DMS79 (cell line): ENCODE data around the gene TCL1A.
A peak's percentile ranks its signal among the peaks of the same experiment; 100 is the strongest.

Source experiments
- DNase-seq: peaks from one replicate; lab custom pipeline; 2025; lab: John Stamatoyannopoulos, UW

Gene TCL1A

DNA sequence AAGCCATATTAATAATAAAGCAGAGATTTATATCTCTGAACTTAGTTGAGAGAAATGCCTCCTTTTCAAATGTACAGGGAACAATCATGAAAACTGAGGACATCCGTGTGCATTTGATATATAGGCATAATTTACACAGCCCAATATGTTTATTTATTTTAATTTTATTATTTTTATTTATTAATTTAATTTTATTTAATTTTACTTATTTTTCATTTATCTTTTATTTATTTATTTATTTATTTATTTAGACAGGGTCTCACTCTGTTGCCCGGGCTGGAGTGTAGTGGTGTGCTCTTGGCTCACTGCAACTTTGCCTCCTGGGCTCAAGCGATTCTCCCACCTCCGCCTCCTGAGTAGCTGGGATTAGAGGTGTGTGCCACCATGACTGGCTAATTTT lies 8.4 kb downstream of the TCL1A start:
- no peak for DNase-seq

DNA sequence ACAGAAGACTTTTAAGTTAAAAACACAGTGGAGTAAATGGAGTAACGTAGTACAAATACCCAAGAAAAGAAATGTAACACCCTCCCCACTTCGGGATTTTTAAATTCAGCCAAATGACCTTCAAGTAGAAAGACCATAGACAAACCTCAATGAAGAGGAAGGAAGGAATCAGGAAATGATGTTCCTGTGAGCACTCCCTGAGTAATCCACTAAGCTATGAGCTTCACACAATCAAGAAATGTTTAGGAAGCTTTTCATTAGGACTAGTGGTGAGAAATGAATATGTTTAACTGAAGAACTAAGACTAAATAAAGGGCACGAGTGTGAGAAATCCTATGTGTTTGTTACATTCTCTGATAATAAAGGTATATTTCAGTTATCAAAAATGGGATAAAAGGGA lies 10.1 kb downstream of the TCL1A start:
- DNase-seq: no peak

DNA sequence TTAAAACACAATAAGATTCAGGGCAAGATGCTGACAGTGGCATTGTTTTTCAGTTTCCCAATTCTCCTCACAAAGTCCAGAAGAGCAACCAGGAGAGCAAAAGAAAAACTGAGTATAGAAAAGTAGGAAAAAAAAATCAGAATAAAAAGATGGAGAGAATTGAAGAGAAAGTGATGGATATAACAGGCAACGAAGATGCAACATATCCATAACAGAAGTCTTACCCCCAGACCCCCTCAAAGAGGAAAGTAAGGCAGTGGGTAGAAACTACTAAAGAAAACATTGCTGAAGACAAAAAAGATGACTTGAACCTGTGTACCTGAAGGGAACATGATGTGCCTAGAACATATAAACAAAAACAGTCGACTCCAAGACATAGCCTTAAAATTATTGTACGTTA lies 10.6 kb downstream of the TCL1A start:
- no peak for DNase-seq

DNA sequence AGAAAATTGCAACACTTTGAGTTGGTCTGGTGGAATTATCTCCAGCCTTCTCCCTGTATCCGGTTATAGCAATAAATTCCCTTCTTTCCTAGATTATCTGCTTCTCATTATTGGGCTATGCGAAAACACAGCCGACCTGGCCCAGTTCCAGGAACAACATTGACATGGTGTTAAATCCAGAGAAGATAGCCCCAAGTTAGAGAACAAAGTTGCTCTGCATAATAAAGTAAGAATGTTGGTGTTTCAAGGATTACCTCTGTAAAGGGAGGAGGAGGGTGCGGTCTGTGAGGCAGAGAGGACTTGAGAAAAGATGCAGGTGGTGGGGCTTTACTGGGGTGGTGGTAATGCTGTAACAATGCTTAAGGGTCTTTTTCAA lies 12.1 kb downstream of the TCL1A start:
- DNase-seq: no peak

DNA sequence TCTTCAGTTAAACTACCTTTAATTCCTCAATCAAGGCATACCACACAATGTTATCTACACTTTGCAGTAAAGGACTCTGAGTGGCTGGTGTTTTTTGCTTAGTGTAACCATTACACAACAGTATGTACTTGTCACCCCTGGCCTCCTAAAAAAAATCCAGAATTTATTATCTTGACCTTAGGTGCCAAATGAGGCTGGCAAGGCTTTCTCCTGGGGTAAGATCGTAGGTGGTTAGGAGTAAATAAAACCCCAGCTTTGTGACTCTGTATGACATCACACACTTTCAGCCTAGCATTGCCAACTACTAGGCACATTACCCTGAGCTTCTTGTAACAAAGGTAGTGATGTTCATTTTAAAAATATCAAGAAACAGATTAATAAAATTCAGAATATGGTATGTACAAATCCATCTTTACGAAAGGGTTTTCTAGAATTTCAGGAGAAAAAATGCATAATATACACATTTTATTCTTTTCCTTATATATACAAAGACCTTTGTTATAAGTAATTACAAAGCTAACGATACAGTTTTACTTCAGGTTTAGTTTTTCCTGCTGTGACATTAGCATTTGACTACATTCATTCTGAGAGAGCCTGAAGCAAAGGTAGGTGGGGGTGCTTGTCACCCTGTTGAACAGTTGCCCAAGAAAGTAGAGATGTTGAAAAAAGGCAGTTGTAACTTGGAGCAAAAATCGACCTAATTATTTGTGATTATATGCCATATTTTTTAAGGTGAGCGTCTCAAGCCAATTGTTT lies 13.5 kb downstream of the TCL1A start:
- no peak for DNase-seq

DNA sequence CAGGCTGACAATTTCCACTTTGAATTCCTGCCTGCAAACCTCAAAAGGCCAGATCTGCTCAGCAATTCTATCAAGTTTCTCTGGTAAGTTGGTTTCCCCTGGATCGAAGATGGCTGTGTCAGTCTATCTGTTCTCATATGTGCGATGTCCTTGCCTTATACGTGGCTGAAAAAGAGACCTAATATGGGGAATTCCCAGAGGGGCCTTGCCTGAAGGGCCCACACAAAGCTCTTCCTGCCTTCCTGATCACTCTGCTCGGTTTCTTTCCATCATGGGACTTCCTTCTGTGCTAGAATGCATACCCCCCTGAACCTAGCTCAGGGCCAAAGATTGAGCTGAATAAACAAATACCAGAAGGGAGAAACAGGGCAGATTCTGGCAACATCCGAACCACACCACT lies 14.5 kb downstream of the TCL1A start:
- no peak for DNase-seq

DNA sequence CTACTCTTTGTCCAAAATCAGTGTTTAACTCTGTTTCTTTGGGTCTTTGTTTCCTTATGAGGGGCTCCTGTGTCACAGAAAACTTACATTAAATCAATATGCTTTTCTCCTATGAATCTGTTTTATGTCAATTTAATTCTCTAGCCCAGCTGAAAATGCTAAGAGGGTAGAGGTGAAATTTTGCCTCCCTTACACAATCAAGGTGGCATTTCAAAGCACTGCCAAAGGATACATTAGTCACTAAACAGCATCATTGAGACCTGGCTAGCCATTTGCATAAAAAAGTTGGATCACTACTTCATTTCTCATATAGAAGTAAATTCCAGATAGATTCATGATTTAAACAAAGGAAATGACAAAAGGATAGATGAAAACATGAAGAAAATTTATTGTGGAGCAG lies 15.6 kb downstream of the TCL1A start:
- DNase-seq: no peak

DNA sequence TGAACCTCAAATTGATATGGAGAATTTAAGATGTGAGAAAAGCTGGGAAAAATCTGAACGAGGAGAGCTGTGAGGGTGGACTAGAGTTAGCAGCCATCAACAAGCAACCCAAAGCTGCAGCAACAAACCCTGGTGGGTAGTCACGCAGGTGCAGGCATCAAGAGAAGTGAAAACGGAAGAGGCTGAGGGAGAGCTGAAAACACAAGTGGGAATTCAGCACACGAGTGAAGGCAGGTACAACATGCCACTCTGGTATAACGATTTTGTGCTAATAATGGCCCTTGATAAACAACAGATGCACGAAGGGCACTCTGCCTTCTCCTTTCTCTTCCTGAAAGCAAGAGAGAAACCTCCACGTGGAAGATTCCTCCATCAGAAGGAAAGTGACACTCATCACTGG lies 16.2 kb downstream of the TCL1A start:
- no peak for DNase-seq

DNA sequence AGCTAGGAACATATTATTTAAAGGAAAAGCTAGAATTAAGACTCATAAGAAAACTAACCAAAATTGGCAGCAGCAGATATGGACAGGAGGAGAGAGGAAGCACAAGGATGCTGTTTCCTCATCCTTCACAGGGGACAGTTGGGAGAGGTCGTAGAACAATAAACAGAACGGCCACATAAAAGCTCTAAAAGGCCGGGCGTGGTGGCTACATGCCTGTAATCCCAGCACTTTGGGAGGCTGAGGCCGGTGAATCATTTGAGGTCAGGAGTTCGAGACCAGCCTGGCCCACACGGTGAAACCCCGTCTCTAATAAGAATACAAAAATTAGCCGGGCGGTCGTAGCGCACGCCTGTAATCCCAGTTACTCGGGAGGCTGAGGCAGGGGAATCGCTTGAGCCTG lies 17.2 kb downstream of the TCL1A start:
- no peak for DNase-seq

DNA sequence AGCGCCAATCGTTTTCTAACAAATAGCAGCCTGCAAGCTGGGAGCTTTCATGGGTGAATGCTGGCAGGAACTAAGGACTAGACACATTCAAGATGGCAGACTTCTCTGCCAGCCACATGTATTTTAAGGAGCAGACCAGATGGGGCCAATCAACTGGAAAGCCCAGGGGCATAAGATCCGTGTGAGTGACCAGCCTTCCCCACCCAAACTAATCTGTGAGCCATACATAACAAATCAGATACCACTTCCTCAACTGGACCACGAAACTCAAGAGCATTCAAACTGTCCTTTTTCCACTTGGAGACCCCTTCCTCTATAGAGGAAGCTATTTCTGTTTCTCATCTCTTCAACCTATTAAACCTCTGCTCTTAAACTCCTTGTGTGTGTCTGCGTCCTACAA lies 18.0 kb downstream of the TCL1A start:
- no peak for DNase-seq

DNA sequence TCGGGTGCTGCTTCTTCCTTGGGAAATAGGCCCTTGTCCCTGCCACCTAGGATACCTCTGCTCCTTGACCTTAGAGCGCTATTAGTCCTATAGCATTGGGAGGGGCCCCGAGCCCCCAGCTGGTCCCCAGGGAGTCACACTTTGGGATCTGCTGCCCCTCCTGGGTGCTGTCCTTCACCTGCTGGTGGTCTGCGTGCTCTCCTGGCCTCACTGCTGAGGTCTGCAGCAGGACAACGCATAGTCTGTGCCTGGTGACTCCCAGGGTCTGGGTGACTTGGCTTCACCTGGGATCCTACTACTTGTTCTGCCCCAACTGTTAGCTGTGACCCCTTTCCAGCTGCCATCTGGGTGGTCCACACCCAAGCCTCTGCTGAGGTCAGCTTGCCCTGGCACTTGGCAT lies 18.9 kb downstream of the TCL1A start:
- no peak for DNase-seq

DNA sequence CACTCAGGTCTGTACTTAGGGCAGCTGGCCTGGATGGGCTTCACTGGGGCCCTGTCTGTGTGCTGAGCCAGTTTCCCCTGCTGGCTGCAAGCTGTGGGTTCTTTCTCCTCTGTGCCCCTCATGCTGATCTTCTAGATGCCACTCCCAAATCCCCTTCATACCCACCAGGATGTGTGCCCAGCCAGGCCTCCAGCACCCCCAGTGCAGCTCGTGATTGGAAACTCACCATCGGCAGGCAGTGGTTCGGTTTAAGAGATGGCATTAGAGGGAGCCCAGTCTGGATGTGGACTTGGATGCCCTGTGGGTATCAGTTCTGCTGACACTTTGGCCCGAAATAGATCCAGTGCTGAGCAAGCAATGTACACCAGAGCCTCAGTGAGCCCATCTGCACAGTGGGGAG lies 21.8 kb downstream of the TCL1A start:
- no peak for DNase-seq

DNA sequence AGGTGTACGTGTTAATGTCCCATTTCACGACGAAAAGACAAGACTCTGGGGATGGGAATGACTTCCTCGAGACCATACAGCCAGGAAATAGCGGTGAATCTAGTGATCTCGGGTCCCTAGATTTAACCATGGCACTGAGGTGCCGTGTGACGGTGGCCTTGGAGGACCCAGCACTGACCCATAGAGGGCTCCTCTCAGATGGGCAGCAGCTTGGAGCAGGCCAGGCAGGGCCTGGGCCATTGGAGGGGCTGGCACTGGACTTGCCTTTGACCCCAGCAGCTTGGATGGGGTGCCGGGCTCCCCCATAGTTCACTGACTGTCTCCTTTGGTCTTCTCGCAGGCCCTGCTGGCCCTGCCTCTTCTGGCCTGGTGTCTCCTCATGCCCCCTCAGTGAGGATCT lies 22.3 kb downstream of the TCL1A start:
- no peak for DNase-seq

DNA sequence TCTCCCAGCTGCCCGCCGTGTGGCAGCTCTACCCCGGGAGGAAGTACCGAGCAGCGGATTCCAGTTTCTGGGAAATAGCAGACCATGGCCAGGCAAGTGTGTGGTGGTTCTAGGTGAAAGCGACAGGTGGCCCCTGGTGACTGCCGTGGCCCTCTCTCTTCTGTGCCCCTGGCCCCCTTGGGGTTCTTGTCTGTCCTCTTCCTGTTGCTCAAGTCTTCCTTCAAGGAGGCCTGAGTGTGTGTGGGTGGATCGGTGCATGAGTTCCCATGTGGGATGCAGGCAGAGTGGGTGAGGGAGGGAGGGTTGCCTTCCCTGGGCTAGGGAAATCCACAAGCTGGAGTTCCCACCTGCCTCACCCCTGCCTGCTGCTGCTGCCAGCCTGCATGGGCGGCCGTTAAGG lies 23.1 kb downstream of the TCL1A start:
- DNase-seq: no peak

DNA sequence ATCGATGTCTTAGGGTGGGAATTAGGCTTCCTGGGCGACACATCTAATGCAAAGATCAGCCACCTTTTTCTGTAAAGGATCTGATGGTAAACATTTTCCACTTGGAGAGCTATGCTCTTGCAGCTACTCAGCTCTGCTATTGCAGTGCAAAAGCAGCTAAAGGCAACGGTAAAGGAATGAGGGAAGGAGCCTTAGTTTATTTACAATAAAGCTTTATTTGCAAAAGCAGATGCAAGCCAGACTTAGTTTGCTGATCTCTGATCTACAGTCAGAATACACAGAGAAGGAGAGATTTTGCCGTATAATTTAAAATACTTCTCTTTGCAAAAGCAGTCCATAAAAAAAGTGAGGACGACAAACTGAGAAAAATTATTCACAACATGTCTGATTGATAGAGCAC lies 24.5 kb downstream of the TCL1A start:
- no peak for DNase-seq

DNA sequence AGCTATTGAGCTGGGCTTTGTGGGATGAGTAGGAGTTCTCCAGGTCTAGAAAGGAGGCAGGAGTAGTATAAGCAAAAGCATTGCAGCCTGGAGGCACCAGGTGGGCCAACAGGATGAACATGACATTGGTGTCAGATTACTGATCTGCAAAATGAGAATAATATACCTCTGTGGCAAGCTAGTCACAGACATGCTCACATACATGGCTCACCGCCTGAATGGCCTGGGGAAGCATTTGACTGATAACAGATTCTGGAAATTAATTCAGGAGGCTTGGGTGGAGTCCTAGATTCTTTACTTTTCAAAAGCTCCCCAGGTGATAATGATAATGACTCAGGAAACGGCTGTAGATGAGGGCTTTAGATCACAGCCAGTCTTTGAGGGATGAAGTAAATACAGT lies 27.0 kb downstream of the TCL1A start:
- no peak for DNase-seq

DNA sequence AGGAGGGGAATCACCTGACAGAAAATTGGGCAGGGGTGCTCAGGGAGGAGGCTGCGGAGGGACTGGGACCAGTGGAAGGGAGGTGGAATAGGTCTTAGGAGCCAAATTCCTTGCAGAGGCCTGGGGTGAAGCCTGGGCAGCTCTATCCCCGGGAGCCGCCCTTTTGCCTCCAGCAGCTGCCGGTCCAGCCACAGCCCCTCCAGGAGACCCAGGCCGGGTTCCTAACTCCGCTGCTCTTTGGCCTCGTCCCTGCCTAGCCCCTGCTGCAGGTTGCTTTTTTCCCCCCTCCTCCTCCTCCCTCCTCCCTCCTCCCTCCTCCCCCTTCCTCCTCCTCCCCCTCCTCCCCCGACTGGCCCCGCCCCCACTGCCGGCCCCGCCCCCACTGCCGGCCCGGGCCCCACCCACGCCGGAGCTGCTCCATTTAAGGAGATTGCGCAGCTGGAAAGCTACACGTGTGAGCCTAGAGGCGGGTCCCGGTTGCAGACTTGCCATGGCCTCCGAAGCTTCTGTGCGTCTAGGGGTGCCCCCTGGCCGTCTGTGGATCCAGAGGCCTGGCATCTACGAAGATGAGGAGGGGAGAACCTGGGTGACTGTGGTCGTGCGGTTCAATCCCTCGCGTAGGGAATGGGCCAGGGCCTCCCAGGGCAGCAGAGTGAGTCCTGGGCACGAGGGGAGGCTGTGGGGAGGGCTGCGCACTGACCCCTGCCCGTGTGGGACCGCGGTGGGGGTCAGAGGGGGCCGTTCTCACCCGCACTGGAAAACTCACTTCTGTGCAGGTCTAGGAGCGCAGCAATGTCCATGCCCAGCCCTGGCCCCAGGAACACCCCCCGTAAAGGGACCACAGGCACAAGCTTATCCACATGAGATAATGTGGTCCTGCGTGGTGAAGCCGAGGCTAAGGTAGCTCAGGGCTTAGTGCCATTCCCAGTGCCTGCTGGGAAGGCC lies 27.7 kb downstream of the TCL1A start, which contains the start of gene TCL1B:
TCL1B (plus strand) TSS at position 449 of the 945 bp plus-strand sequence; CDS start at position 491, 42 bp downstream.
- no peak for DNase-seq

DNA sequence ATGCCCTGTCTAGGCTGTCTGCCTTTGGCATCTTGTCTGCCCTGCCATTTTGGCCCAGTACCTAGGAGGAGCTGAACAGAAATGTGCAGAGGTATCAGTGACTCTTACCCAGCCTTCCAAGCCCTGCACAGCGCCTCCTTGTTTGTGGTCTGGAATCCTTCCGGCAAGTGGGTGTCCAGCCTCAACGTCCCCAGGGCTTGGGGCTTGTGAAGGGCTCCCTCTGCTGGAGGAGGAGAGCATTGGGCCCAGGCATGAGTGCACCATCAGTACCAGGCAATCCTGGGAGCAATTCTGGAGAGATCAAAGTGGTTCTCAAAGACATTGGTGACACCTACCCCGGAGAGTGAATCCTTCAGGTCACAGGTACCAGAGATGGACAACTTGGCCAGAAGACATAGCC lies 30.1 kb downstream of the TCL1A start:
- DNase-seq: no peak

DNA sequence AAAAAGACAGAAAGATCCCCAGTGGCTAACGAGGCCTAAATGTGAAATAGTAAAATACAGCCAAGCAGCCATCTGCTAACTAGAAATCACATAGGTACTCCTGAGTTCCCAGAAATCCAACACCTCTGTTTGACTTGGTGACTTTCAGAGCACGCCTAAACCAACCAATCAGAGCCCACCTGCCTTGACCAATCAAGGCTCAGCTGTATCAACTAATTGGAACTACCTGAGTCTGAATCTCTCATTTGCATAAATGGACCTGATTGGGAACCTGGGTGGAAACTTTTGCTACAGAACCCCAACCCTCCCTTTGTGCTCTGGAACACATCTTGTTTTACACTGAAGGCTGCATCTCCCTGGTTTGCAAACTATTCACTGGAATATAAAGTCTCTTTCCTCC lies 32.8 kb downstream of the TCL1A start:
- DNase-seq: no peak

DNA sequence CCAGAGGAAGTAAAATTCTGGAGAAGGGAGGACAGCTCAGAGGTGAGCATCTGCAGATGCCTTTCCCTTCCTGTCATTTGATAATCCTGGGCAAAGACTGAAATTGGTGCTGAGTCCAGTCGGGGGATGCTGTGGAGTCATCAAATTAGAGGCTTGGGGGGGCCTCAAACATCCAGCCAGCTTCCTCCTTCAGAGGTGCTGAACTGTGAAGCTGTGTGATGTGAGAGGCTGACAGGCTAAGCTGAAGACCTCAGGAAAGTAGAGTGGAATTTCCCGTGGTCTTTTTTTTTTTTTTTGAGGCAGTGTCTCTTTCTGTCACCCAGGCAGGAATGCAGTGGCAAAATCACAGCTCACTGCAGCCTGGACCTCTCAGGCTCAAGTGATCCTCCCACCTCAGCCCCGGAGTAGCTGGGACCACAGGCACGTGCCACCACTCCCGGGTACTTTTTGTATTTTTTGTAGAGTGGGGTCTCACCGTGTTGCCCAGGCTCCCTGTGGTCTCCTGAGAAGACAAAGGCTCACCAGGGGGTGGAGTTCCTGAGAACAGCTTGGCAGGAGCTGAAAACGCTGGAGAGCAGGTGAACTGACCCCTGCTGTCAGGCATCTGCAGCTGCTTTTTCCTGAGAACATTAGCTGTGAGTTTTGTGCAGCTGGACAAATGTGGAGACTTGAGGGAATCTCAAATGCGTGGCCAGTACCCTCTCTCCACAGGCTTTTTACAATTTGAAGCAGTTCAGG lies 33.8 kb downstream of the TCL1A start:
- peak; percentile 28 for DNase-seq

DNA sequence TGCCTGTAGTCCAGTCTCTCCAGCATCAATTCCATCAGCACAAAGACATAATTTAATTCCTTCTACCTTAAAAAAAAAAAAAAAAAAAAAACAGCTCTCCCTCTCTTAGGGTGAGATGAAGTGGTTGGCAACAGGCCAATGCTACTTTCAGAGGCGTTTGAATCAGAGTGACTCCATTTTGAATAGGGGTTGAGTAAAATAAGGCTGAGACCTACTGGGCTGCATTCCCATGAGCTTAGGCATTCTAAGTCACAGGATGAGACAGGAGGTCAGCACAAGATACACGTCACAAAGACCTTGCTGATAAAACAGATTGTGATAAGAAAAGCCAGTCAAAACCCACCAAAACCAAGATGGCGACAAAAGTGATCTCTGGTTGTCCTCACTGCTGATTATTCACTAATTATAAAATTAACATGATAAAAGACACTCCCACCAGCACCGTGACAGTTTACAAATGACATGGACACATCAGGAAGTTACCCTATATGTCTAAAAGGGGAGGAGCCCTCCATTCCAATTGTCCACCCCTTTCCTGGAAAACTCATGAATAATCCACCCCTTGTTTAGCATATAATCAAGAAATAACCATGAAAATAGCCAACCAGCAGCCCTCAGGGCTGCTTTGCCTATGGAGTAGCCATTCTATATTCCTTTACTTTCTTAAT lies 34.6 kb downstream of the TCL1A start:
- peak; percentile 40 for DNase-seq
